K562 (cell line): ENCODE data around the gene ATP6V0E2. TPM values are rescaled to one million over a fixed set of nuclear protein-coding genes. Genes with fewer than 3 reads are reported as not detected.
A peak's percentile ranks its signal among the peaks of the same experiment; 100 is the strongest.

Experiments
- ATAC-seq: fragments of 200-7000 bp; cut with Tn5 transposase; 3 replicates; pipeline ENCODE4 v1.9.1; 2020; ENCODE audit warnings: moderate library complexity
- BruUV-seq: library from RNA; stranded (reverse); fragments of 400-500 nt; replicated peaks from 2 replicates; lab custom pipeline; 2021; lab: Mats Ljungman, UMichigan
- CTCF ChIA-PET: fragments of 300-600 bp; formaldehyde crosslinking; extraction: SDS; loops from one replicate; lab custom pipeline; 2021; ENCODE audit warnings: low intra/inter-chr PET ratio; lab: Yijun Ruan, JAX
- POLR2A ChIA-PET: fragments of 300-600, 350-650 bp; sonication (Branson Sonifier 250); formaldehyde crosslinking; extraction: SDS; loops from one replicate; lab custom pipeline; 2021; ENCODE audit warnings: antibody characterized with exemption, inconsistent platforms; lab: Yijun Ruan, JAX
- DNase-seq, 4 experiments: peaks; one replicate each; pipeline versions ENCODE4 v3.0.0 to v3.0.0-alpha.2; 2011 to 2018; ENCODE audit warnings: low spot score in 3 of 4, mixed read lengths in 3 of 4; ENCODE audit errors: extremely low read depth in 1 of 4
- FAIRE-seq: peaks from 2 replicates; lab custom pipeline; 2011; peaks lifted over from hg19 to GRCh38; lab: Jason Lieb, UNC
- H2AFZ ChIP-seq: 2 replicates; pipeline ENCODE4 v1.6.0; 2011; ENCODE audit warnings: low read depth, low read length, control low read depth, inconsistent platforms
- H3K27ac ChIP-seq: fragments of 200-600 bp; 3 replicates; pipeline ENCODE4 v1.8.0; 2011; ENCODE audit warnings: low read depth, mild to moderate bottlenecking, control low read depth, inconsistent platforms, low read length, moderate library complexity, mixed read lengths; ENCODE audit errors: extremely low read depth
- H3K27me3 ChIP-seq, 2 experiments: fragments of 300-600 bp in 1 of 2; 2 replicates in 1 of 2; 3 replicates in 1 of 2; pipeline versions ENCODE4 v1.6.0 to v1.8.0; 2011; ENCODE audit warnings: inconsistent platforms in 2 of 2, low read length in 2 of 2, mild to moderate bottlenecking in 1 of 2, mixed read lengths in 1 of 2, moderate library complexity in 1 of 2; ENCODE audit not compliant: control insufficient read depth in 2 of 2, insufficient read depth in 2 of 2
- H3K36me3 ChIP-seq: fragments of 300-600 bp; 3 replicates; pipeline ENCODE4 v1.8.0; 2011; ENCODE audit warnings: mild to moderate bottlenecking, low read length, inconsistent platforms; ENCODE audit not compliant: control insufficient read depth, insufficient read depth
- H3K4me1 ChIP-seq, 2 experiments: fragments of 200-600 bp in 1 of 2; replicated peaks in 1 of 2; 2 replicates in 1 of 2; 3 replicates in 1 of 2; pipeline versions ENCODE4 v1.5.1 to v1.8.0; 2011; ENCODE audit warnings: inconsistent platforms in 2 of 2, low read length in 2 of 2, mild to moderate bottlenecking in 1 of 2, mixed read lengths in 1 of 2, moderate library complexity in 1 of 2; ENCODE audit not compliant: control insufficient read depth in 2 of 2, insufficient read depth in 2 of 2
- H3K4me2 ChIP-seq: 2 replicates; pipeline ENCODE4 v1.6.1; 2011; ENCODE audit warnings: low read length, control low read depth, inconsistent platforms, mixed read lengths; ENCODE audit not compliant: insufficient read depth
- H3K4me3 ChIP-seq: fragments of 200-600 bp; sonication (generic), shearing (Covaris generic); 2 replicates; pipeline ENCODE4 v1.5.1; 2016; ENCODE audit warnings: control low read depth, inconsistent platforms
- H3K79me2 ChIP-seq: fragments of 200-600 bp; 3 replicates; pipeline ENCODE4 v1.8.0; 2011; ENCODE audit warnings: low read length, inconsistent platforms; ENCODE audit not compliant: control insufficient read depth, insufficient read depth
- H3K9ac ChIP-seq, 2 experiments: 2 replicates each; pipeline versions ENCODE4 v1.6.0 to v1.6.1; 2011; ENCODE audit warnings: low read depth in 2 of 2, low read length in 2 of 2, control low read depth in 1 of 2, inconsistent platforms in 1 of 2, mild to moderate bottlenecking in 1 of 2, mixed read lengths in 1 of 2; ENCODE audit not compliant: insufficient read depth in 1 of 2
- H3K9me1 ChIP-seq: one replicate; pipeline ENCODE4 v1.6.0; 2011; ENCODE audit warnings: inconsistent platforms, mild to moderate bottlenecking, low read length, moderate library complexity; ENCODE audit not compliant: control insufficient read depth, insufficient read depth
- H3K9me3 ChIP-seq: replicated peaks from 2 replicates; pipeline ENCODE4 v1.5.1; 2011; ENCODE audit warnings: low read depth, low read length, inconsistent platforms; ENCODE audit not compliant: control insufficient read depth, insufficient read depth
- H4K20me1 ChIP-seq: replicated peaks from 2 replicates; pipeline ENCODE4 v1.6.1; 2011; ENCODE audit warnings: low read length, inconsistent platforms, mixed read lengths; ENCODE audit not compliant: control insufficient read depth, insufficient read depth
- COPS2 ChIP-seq: fragments of 450-650 bp; conservative IDR thresholded peaks from 2 replicates; pipeline ENCODE4 v1.6.1; 2016; ENCODE audit warnings: mild to moderate bottlenecking, moderate library complexity
- NCOR1 ChIP-seq: fragments of 450-650 bp; IDR thresholded peaks from 2 replicates; pipeline ENCODE4 v1.6.1; 2016; ENCODE audit warnings: mild to moderate bottlenecking, moderate library complexity
- RBM15 ChIP-seq: fragments of 200-400 bp; formaldehyde crosslinking; IDR thresholded peaks from 2 replicates; pipeline ENCODE4 v1.6.1; 2018; ENCODE audit warnings: mild to moderate bottlenecking, low read length, moderate library complexity; ENCODE audit not compliant: insufficient read depth
- TAL1 ChIP-seq: fragments of 450-650 bp; IDR thresholded peaks from 2 replicates; pipeline ENCODE4 v1.6.1; 2016; ENCODE audit warnings: mild to moderate bottlenecking
- TOE1 ChIP-seq, 2 experiments: fragments of 450-650 bp in 1 of 2; sonication (generic) in 1 of 2; formaldehyde crosslinking in 1 of 2; IDR thresholded peaks; 2 replicates each; pipeline versions ENCODE4 v1.7.1 to v1.8.0; 2016 to 2022; ENCODE audit warnings: borderline replicate concordance in 2 of 2, mild to moderate bottlenecking in 2 of 2, antibody characterized with exemption in 1 of 2, inconsistent platforms in 1 of 2, low read depth in 1 of 2, missing genetic modification reagents in 1 of 2, moderate library complexity in 1 of 2
- WGBS: fragments of 100-300 bp; shearing (Covaris generic); methylation state at CpG from one replicate; pipeline ENCODE4 v1.1.6; 2016; ENCODE audit warnings: low coverage, mixed read lengths; ENCODE audit not compliant: insufficient coverage; ENCODE audit errors: missing lambda C conversion rate; 5-methylcytosine and 5-hydroxymethylcytosine counted together
- in situ Hi-C: fragments of 300-500 bp; cut with MboI; formaldehyde crosslinking; loops from 4 replicates; pipeline ENCODE4 v1.15.0; 2018; ENCODE audit warnings: inconsistent platforms, mixed read lengths
- intact Hi-C: fragments of 100-400 bp; cut with micrococcal nuclease; formaldehyde crosslinking; loops from 2 replicates; pipeline ENCODE4 v1.14.2; 2022
- polyA plus RNA-seq, 8 experiments: library from polyadenylated mRNA; depleted of rRNA in 4 of 8; stranded (reverse) in 5 of 8; unstranded in 3 of 8; fragments of >200 nt; fragmentation: Nextera tagmentation in 2 of 8; fragmentation: Illumina TruSeq in 1 of 8; extraction: Ambion mirVana in 2 of 8; extraction: Trizol in 1 of 8; gene quantifications; 2 replicates each; pipeline versions ENCODE4 v1.2.1 to v1.2.3, GENCODE V29; 2011 to 2014; ENCODE audit warnings: inconsistent platforms in 1 of 8, missing spikeins in 1 of 8
- total RNA-seq, 7 experiments: library from RNA; depleted of rRNA in 6 of 7; stranded (reverse); fragments of >200 nt in 6 of 7; fragmentation: Illumina TruSeq in 2 of 7; extraction: Trizol in 2 of 7; gene quantifications; 2 replicates each; pipeline versions ENCODE4 v1.2.1 to v1.2.3, GENCODE V29; 2011 to 2021; ENCODE audit warnings: low replicate concordance in 1 of 7
- TF ChIP-seq, protein P1 (sequence below): sonication (generic); formaldehyde crosslinking; IDR thresholded peaks from 2 replicates; pipeline ENCODE4 v1.8.0; 2022; ENCODE audit warnings: missing genetic modification reagents, mild to moderate bottlenecking, moderate library complexity, borderline replicate concordance

ATP6V0E2 gene
- total and polyA plus RNA-seq, 9 of the 15 experiments (the other 6 are each of a cell fraction or from before 2014, with no cell fraction given) = 0.55 to 18.5 (median 10.9) TPM

DNA sequence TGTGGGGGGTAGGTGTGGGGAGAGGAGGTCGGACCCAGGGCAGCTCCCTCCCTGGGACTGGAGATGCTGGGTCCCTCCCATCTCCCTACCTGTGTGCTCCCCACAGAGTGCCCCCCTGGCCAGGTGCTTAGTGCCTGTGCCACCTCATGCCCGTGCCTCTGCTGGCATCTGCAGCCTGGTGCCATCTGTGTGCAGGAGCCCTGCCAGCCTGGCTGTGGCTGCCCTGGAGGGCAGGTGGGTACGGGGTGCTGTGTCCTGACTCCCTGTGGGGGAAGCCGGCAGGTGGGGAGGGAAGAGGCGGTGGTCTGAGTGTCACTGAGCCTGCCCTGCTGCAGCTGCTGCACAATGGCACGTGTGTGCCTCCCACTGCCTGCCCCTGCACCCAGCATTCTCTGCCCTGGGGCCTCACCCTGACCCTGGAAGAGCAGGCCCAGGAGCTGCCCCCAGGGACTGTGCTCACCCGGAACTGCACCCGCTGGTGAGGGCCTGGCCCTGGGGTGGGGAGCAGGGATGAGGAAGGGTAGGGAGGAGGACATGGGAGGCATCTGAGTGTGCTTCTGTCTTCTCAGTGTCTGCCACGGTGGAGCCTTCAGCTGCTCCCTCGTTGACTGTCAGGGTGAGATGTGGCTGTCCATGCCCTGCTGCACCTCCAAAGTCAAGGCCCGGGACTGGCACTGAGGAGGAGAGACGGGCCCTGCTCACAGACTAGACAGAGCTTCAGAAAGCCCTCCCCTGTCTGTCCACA is 47.3 kb upstream of the ATP6V0E2 start:
- no peaks in the 10 kb centered on the region for H3K79me2 ChIP-seq
- H3K4me2 ChIP-seq = no peak overlapping the region
- peaks cover 5% of the 10 kb centered on the region for H3K9me1 ChIP-seq
- H3K4me1 ChIP-seq = peaks cover 14 to 65% of the 10 kb centered on the region in 2 experiments
- H3K27ac ChIP-seq = no peak overlapping the region
- POLR2A ChIA-PET = interaction anchor here (1.0 to 1.3 kb wide), 3 partner anchors 11 to 57 kb away, joined by 3 to 4 read pairs (median 4); partner anchors contain the start of gene ZNF862
- H3K36me3 ChIP-seq = no peaks in the 10 kb centered on the region
- TF ChIP-seq TAL1 = no peak
- no peak for TF ChIP-seq TOE1 (IDR thresholded peaks at IDR 0.05; ENCODE audit: borderline replicate concordance)
- no peak for TF ChIP-seq TOE1 (CRISPR knock-in tag; IDR thresholded peaks at IDR 0.05; ENCODE audit: borderline replicate concordance, low read depth)
- no peak for TF ChIP-seq COPS2
- TF ChIP-seq RBM15 = no peak
- TF ChIP-seq, protein P1, sequence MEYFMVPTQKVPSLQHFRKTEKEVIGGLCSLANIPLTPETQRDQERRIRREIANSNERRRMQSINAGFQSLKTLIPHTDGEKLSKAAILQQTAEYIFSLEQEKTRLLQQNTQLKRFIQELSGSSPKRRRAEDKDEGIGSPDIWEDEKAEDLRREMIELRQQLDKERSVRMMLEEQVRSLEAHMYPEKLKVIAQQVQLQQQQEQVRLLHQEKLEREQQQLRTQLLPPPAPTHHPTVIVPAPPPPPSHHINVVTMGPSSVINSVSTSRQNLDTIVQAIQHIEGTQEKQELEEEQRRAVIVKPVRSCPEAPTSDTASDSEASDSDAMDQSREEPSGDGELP = 0 out of 2 replicates have a peak, but pooled peaks have one; percentile 16
- no peak for TF ChIP-seq NCOR1
- ATAC-seq (no peak), DNase-seq (no peak), FAIRE-seq (no peak)
- CTCF ChIA-PET = interaction anchor here (0.6 kb wide), 1 partner anchor 54 kb away, joined by 3 read pairs; no protein-coding TSS in a partner anchor
- 8% methylated on average over 12 of the region's 12 CpGs for WGBS
- H3K9me3 ChIP-seq = no peaks in the 10 kb centered on the region
- peaks cover 32% of the 10 kb centered on the region for H4K20me1 ChIP-seq
- BruUV-seq = no TSS peak
- in situ Hi-C loops (no loop called here), intact Hi-C loops (no loop called here)
- H3K4me3 ChIP-seq = no peak overlapping the region
- H2AFZ ChIP-seq = no peak overlapping the region
- H3K9ac ChIP-seq = peak overlapping the region in 1 of 2 experiments; percentile 55; a peak in 1 of 4 replicates
- peaks cover 15 to 55% of the 10 kb centered on the region in 2 experiments; a peak in 4 of 5 replicates for H3K27me3 ChIP-seq
